ENCODE data around the gene RNF135. TPM values are rescaled to one million over a fixed set of nuclear protein-coding genes. Genes with fewer than 3 reads are reported as not detected.
"Not testable (repeated sequence)": the region's sequence is repeated elsewhere in the genome, so short reads cannot be mapped to it uniquely, and the experiment has no call there.

RNF135 gene
- 1 to 10 TPM; 4.9 to 6.1 TPM for total RNA-seq

- H3K4me1 Mint-ChIP-seq = peaks cover 32% of the 10 kb centered on the region
- H3K4me3 Mint-ChIP-seq = peak within 1 kb of the TSS; percentile 92
- H3K27ac Mint-ChIP-seq = peak within 1 kb of the TSS; percentile 86
- H3K36me3 Mint-ChIP-seq = peaks cover 34% of the 10 kb centered on the region
- DNase-seq = peak; percentile 74
- H3K9me3 Mint-ChIP-seq = peaks cover 6% of the 10 kb centered on the region
- peaks cover 34% of the 10 kb centered on the region for H3K27me3 Mint-ChIP-seq
Observed at GRCh38 chr17:30970831-30971567, at the start of gene RNF135. Gene RNF135 (plus strand): TSS chr17:30971039. CDS start chr17:30971074, 35 bp downstream.

GRCh38 chr17:30921544-30922196 is 49.2 kb upstream of the RNF135 start, which contains the start of gene ADAP2:
Gene ADAP2 (plus strand): TSS chr17:30921945. CDS start chr17:30922015, 70 bp downstream.
- H3K4me1 Mint-ChIP-seq = peaks cover 8% of the 10 kb centered on the region
- H3K36me3 Mint-ChIP-seq = no peaks in the 10 kb centered on the region
- no peak for DNase-seq
- peak within 1 kb of the TSS; percentile 59 for H3K4me3 Mint-ChIP-seq
- H3K9me3 Mint-ChIP-seq = no peaks in the 10 kb centered on the region
- peaks cover 57% of the 10 kb centered on the region for H3K27me3 Mint-ChIP-seq
- no peak within 1 kb of the TSS for H3K27ac Mint-ChIP-seq

- Mint-ChIP-seq H3K4me1 (peaks cover 8% of the 10 kb centered on the region), H3K36me3 (no peaks in the 10 kb centered on the region), H3K27me3 (peaks cover 63% of the 10 kb centered on the region), H3K9me3 (no peaks in the 10 kb centered on the region), H3K27ac (no peak overlapping the region), H3K4me3 (peak overlapping the region; percentile 59)
- DNase-seq = no peak
Observed at GRCh38 chr17:30922235-30923030, 48.4 kb upstream of the RNF135 start.

- H3K27ac Mint-ChIP-seq = no peak overlapping the region
- no peak for DNase-seq
- no peaks in the 10 kb centered on the region for H3K9me3 Mint-ChIP-seq
- peaks cover 8% of the 10 kb centered on the region for H3K4me1 Mint-ChIP-seq
- no peaks in the 10 kb centered on the region for H3K36me3 Mint-ChIP-seq
- peaks cover 63% of the 10 kb centered on the region for H3K27me3 Mint-ChIP-seq
- H3K4me3 Mint-ChIP-seq = no peak overlapping the region
Observed at GRCh38 chr17:30924341-30924740, 46.5 kb upstream of the RNF135 start.

GRCh38 chr17:30926516-30926915 is 44.3 kb upstream of the RNF135 start:
- Mint-ChIP-seq H3K36me3 (no peaks in the 10 kb centered on the region), H3K27ac (no peak overlapping the region), H3K4me1 (peaks cover 6% of the 10 kb centered on the region), H3K27me3 (peaks cover 49% of the 10 kb centered on the region), H3K4me3 (no peak overlapping the region), H3K9me3 (no peaks in the 10 kb centered on the region)
- DNase-seq = no peak

- peaks cover 40% of the 10 kb centered on the region for H3K27me3 Mint-ChIP-seq
- no peak overlapping the region for H3K4me3 Mint-ChIP-seq
- H3K4me1 Mint-ChIP-seq = peaks cover 2% of the 10 kb centered on the region
- DNase-seq = no peak
- H3K9me3 Mint-ChIP-seq = no peaks in the 10 kb centered on the region
- no peaks in the 10 kb centered on the region for H3K36me3 Mint-ChIP-seq
- H3K27ac Mint-ChIP-seq = no peak overlapping the region
Observed at GRCh38 chr17:30927756-30928155, 43.1 kb upstream of the RNF135 start.

- no peaks in the 10 kb centered on the region for H3K9me3 Mint-ChIP-seq
- H3K4me3 Mint-ChIP-seq = no peak overlapping the region
- H3K27me3 Mint-ChIP-seq = peaks cover 31% of the 10 kb centered on the region
- H3K27ac Mint-ChIP-seq = no peak overlapping the region
- no peaks in the 10 kb centered on the region for H3K4me1 Mint-ChIP-seq
- H3K36me3 Mint-ChIP-seq = no peaks in the 10 kb centered on the region
- DNase-seq = no peak
Observed at GRCh38 chr17:30928584-30928983, 42.3 kb upstream of the RNF135 start.

GRCh38 chr17:30929081-30929633 is 41.7 kb upstream of the RNF135 start:
- no peaks in the 10 kb centered on the region for H3K9me3 Mint-ChIP-seq
- no peak overlapping the region for H3K27ac Mint-ChIP-seq
- no peak overlapping the region for H3K4me3 Mint-ChIP-seq
- no peaks in the 10 kb centered on the region for H3K4me1 Mint-ChIP-seq
- no peak for DNase-seq
- peaks cover 26% of the 10 kb centered on the region for H3K27me3 Mint-ChIP-seq
- H3K36me3 Mint-ChIP-seq = no peaks in the 10 kb centered on the region

- not testable (repeated sequence) for DNase-seq, H3K36me3 Mint-ChIP-seq, H3K4me1 Mint-ChIP-seq, H3K27ac Mint-ChIP-seq, H3K9me3 Mint-ChIP-seq, H3K4me3 Mint-ChIP-seq
- H3K27me3 Mint-ChIP-seq = peaks cover 21% of the 10 kb centered on the region
Observed at GRCh38 chr17:30929861-30930260, 41.0 kb upstream of the RNF135 start.

GRCh38 chr17:30930495-30930894 is 40.3 kb upstream of the RNF135 start:
- DNase-seq = no peak
- H3K36me3 Mint-ChIP-seq = no peaks in the 10 kb centered on the region
- no peaks in the 10 kb centered on the region for H3K9me3 Mint-ChIP-seq
- no peak overlapping the region for H3K4me3 Mint-ChIP-seq
- H3K27me3 Mint-ChIP-seq = peaks cover 17% of the 10 kb centered on the region
- H3K27ac Mint-ChIP-seq = no peak overlapping the region
- no peaks in the 10 kb centered on the region for H3K4me1 Mint-ChIP-seq

GRCh38 chr17:30931582-30931981 is 39.3 kb upstream of the RNF135 start:
- not testable (repeated sequence) for H3K4me3 Mint-ChIP-seq, H3K36me3 Mint-ChIP-seq, DNase-seq, H3K27ac Mint-ChIP-seq, H3K27me3 Mint-ChIP-seq, H3K9me3 Mint-ChIP-seq, H3K4me1 Mint-ChIP-seq

GRCh38 chr17:30933966-30934365 is 36.9 kb upstream of the RNF135 start:
- no peak overlapping the region for H3K27ac Mint-ChIP-seq
- no peaks in the 10 kb centered on the region for H3K27me3 Mint-ChIP-seq
- no peaks in the 10 kb centered on the region for H3K36me3 Mint-ChIP-seq
- H3K4me1 Mint-ChIP-seq = no peaks in the 10 kb centered on the region
- H3K9me3 Mint-ChIP-seq = no peaks in the 10 kb centered on the region
- H3K4me3 Mint-ChIP-seq = no peak overlapping the region
- no peak for DNase-seq

- no peaks in the 10 kb centered on the region for H3K9me3 Mint-ChIP-seq
- peaks cover 4% of the 10 kb centered on the region for H3K4me1 Mint-ChIP-seq
- no peaks in the 10 kb centered on the region for H3K36me3 Mint-ChIP-seq
- no peaks in the 10 kb centered on the region for H3K27me3 Mint-ChIP-seq
- no peak for DNase-seq
- no peak overlapping the region for H3K27ac Mint-ChIP-seq
- no peak overlapping the region for H3K4me3 Mint-ChIP-seq
Observed at GRCh38 chr17:30939051-30939689, 31.7 kb upstream of the RNF135 start.

GRCh38 chr17:30942308-30943079 is 28.3 kb upstream of the RNF135 start:
- Mint-ChIP-seq H3K9me3 (no peaks in the 10 kb centered on the region), H3K4me1 (peaks cover 4% of the 10 kb centered on the region), H3K27ac (no peak overlapping the region), H3K36me3 (no peaks in the 10 kb centered on the region), H3K27me3 (no peaks in the 10 kb centered on the region), H3K4me3 (no peak overlapping the region)
- DNase-seq = no peak

All from activated naive CD8-positive, alpha-beta T cell treated with anti-CD3 and anti-CD28 coated beads for 36 hours (primary cell).